GM19025 (cell line): ENCODE data around the gene SPATC1L.

ENCODE experiments used
- ATAC-seq: cut with Tn5 transposase; IDR thresholded peaks from one replicate; pipeline ENCODE4 v1.9.1; 2021; ENCODE audit warnings: mild to moderate bottlenecking, low read depth, moderate library complexity; ENCODE audit not compliant: unreplicated experiment

SPATC1L gene

DNA sequence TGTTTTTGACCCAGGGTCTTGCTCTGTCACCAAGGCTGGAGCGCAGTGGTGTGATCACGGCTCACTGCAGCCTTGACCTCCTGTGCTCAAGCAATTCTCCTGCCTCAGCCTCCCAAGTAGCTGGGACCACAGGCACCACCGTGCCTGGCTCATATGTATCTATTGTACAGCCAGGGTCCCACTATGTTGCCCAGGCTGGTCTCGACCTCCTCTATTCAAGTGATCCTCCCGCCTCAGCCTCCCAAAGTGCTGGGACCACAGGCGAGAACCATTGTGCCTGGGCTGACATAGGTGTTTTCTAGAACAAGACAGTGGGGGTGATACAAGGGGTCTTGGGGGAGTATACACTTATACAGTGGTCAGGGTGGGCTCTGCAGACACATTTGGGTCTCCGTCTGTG is 46.4 kb downstream of the SPATC1L start:
- no peak for ATAC-seq

DNA sequence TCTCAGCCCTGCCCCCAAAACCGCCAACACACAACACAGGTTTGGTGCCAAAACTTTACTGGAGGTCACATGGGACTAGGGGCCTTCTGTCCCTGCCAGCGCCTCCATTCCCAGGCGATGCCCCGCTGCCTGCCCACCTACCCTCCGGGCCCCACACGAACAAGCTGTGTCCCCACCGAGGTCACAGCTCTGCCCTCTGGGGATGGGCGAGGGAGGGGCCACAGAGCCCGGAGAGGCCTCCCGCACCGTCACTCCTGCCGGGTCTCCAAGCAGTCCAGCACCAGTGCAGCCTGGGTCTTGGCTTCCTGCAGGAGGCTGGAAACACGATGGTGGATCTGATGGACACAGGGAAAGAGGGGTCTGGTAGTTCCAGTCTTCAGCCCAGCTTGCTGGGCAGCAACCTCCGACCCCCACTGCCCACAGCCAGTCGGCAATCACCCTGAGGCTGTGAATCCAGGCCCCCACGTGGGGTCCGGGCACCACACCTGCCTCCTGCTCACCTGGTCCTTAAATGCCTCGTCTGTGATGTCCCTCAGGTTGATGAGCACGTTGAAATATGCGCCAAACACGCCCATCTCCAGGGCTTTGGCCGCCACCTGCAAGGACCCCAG is 47.4 kb downstream of the SPATC1L start:
- no peak for ATAC-seq

DNA sequence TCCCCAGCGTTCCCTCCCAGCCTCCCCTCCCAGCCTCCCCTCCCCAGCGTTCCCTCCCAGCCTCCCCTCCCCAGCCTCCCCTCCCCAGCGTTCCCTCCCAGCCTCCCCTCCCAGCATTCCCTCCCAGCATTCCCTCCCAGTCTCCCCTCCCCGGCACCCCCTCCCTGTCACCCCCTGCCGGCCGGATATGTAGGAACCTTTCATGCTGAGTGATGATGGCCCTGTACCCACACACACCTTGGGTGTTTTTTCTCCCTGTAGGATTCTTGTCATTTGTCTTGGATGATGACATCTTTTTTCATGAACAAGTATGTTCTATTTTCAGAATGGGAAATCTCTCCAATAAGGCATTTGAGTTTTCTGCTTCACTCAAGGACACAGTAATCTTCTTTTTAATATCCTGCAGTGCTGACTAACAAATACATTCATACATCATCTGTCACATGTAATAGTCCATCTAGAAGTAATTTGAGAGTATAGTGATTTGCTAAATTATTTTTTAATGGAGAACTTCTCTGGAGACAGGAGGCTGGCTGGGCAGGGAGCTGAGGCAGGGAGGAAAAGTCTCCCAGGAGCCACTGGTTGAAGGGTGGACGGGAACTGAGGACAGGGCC is 48.4 kb downstream of the SPATC1L start:
- ATAC-seq: no peak

DNA sequence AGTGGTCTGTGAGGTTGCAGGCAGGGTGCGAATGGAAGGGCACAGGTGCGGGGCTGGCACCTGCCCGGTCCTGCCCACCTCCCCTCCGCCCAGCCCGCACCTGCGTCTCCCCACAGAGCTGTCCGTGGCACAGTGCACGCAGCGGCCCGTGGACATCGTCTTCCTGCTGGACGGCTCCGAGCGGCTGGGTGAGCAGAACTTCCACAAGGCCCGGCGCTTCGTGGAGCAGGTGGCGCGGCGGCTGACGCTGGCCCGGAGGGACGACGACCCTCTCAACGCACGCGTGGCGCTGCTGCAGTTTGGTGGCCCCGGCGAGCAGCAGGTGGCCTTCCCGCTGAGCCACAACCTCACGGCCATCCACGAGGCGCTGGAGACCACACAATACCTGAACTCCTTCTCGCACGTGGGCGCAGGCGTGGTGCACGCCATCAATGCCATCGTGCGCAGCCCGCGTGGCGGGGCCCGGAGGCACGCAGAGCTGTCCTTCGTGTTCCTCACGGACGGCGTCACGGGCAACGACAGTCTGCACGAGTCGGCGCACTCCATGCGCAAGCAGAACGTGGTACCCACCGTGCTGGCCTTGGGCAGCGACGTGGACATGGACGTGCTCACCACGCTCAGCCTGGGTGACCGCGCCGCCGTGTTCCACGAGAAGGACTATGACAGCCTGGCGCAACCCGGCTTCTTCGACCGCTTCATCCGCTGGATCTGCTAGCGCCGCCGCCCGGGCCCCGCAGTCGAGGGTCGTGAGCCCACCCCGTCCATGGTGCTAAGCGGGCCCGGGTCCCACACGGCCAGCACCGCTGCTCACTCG is 52.2 kb downstream of the SPATC1L start:
- ATAC-seq: no peak

DNA sequence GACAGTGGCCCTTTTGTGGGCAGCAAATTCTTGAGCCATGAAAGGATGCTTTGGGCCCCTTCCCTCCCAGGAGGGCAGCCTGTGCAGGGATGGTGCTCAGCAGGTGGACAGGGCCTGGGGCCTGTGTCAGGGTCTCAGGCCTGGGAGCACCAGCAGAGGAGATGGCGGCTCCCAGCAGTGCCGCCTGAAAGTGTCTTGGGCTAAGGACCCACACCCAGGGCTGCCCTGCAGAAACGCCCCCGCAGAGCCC is 52.7 kb downstream of the SPATC1L start:
- no peak for ATAC-seq

DNA sequence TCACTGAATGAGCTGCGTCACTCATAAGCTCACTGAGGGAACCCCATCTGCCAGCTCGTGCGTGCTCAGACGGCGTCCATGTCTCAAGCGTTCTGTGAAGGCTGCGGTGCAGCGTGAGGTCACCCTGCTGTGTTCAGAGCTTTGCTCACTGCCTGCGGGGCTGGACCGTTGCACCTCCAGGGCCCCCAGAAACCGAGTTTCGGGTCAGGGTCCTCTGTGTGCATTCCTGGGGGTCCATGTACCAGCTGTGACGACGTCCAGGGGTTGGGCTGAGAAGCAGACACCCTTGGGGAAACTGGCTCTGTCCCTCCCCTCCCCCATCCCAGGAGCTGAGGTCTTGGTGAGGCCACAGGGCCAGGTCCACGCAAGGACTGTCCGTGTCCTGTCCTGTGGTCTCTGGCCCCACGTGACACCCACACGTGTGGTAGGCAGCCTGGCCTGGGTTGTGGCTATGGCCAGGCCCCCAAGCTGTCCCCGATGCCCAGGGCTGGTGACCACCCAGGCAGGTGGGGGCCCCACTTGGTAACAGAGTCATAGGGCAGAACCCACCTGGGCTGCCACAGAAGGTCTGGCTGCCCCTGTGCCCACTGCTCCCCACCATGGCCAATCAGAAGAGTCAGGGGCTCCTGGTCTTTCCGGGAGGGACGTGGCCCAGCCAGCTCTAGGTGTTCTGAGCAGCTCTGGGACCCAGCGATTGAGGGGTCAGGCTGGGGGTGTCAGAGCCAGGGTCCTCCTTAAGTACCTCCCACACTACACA is 53.2 kb downstream of the SPATC1L start:
- no peak for ATAC-seq

DNA sequence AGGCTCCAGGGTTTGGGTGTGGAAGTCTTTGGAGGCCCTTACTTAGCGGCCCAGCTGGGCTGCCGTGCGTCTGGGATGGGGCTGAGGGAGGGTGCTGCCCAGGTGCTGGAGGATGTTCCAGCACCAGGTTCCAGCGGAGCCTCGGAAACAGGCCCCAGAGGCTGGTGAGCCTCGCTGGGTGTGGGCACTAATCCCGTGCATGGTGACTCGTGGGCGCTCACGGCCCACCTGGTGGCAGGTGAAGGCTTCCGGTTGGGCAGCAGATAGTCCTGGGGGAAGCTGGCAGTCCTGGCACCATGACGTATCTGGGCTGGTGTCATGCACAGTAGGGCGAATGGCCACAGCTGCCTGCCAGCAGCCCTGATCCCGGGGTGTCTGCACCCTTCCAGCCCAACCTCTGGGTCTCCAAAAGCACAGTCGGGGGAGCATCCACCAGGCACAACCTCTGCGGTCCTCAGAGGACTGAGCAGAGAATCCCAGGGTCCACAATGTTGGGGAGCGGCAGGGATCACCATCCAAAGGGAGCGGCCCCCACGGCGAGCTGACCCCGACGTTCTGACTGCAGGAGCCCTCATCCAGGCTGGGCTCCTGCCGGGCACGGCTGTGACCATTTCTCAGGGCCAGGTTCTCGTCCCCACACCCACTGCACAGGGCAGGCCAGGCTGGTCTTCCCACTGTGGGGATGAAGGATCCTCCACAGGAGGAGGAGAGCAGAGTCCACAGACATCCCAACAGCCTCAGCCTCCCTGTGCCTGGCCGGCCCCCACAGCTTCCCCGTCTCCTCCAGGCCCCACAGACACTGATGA is 54.2 kb downstream of the SPATC1L start:
- ATAC-seq: no peak

DNA sequence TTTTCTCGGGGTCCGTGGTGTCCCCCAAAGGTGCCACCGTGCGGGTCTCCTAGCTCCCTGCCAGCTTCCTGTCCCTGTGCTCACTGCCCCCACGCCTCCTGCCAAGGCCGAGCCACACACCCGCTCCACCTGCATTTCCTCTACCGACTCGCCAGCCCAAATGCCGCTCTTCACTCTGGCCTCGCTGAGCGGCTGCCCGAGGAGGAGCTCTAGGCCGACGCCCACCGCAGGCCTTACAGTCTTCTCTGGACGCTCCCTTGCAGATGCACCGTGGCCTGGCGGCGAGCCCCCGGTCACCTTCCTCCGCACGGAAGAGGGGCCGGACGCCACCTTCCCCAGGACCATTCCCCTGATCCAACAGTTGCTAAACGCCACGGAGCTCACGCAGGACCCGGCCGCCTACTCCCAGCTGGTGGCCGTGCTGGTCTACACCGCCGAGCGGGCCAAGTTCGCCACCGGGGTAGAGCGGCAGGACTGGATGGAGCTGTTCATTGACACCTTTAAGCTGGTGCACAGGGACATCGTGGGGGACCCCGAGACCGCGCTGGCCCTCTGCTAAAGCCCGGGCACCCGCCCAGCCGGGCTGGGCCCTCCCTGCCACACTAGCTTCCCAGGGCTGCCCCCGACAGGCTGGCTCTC is 55.2 kb downstream of the SPATC1L start:
- ATAC-seq: no peak

DNA sequence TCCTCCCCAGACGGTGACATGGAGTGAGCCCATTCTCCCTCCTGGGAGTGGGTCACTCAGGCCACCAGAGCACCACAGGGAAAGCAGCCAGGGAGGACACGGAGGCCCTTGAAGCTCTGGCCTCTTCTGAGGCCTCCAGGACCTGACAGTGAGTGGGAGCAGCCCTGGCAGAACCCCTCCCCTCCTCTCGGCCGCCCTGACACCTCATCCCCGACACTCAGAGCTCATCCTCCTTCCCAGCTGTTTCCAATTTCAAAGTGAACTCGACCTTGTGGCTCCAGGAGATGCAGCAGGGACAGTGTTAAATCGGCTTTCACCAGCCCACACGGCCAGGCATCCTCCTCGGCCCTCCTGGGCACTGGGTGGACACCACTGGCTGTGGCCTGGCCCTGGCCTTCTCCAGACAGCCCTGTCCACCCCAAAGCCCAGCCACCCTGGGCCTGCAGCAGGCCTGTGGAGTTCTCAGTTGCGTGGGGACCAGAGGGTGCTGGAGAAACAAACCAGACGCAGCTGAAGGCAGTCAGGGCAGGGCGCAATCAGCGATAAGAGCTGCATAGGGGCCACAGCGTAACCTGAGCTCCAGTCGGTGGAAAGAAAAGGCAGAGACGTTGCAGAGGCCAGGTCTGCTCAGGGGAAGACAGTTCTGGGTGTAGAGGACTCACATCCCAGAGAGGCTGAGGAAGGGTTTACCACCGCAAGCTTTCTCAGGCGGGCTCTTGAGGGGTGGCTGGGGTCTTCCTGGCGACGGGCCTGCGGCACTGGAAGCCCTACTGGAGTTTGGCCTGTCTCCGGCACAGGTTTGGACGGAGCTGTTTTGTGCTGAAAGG is 55.9 kb downstream of the SPATC1L start:
- no peak for ATAC-seq

DNA sequence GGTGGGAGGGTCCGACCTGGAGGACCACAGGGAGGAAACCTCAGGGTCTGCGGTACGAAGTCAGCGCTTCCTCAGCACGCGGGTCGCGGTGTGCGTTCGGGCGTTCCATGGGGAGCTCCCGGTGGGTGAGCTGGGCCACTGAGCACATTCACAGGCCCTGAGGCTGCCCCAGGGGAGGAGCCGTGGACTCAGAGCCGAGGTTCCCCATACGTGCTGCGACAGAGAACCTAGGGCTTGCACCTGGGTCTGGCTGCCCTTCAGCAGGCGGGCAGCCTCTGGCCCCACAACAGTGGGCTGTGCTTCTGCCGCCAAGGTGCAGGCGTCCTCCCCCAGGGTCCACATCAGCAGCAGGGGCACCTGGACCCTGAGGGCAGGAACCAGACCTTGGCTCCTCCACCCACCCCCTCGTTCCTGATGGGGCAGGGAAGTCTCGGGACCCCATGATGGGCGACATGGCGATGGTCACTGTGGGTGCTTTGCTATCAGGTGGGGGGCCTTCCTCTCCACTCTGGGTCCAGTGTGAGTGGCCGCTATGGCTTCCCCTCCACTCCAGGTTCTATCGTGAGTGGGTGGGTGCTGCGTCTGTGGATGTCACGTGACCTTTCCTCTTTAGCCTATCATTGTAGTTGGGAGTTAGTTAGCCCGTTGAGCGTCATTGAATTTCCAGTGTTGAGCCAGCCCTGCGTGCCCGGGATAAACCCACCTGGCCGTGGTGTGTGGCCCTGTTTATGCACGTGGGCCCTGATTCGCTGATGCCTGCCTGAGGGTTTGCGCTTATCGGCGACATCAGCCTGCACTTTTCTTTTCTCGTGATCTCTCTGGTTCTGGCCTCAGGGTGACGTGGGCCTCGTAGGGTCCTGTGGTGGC is 56.8 kb downstream of the SPATC1L start:
- ATAC-seq: no peak

DNA sequence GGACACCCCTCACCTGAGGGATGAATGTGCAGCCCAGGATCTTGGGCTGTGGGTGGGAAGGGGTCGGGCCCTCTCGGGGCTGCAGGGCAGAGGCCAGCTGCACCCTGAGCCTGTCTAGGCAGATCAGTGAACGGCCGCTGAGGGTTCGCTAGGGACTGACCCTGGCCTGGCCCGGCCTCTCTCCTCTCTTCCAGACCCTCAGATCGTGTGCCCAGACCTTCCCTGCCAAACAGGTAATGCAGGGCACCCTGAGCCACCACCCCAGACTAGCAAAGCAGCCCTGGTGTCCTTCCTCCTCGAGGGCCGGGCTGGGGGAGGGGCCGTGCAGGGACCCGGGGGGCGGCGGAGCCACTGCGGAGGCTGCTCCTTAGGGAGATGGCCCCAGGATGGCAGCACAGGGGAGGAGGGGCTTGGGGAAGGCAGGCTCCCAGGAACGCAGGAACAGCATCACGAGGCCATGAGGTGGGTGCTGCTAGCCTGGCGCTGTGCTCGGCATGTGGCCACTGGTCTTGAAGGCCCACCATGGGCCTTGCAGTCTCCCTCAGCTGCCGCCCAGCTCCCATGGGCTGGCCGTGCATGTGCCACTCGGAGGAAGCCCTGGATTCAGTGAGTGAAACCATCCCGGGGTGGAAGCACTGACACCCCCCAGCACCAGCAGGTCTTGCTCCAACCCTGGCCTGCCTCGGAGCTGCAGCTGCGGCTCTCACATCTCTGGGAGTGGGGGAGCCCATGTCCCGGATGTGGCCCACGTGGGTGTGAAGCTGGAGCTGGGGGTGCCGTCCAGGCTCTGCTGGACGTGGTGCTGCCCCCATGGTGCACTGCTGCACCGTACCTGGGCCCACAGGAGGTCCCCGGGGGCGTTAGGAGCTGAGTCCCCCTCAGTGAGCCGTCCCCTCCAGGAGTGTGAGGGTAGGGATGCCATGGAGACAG is 57.7 kb downstream of the SPATC1L start:
- ATAC-seq: no peak

DNA sequence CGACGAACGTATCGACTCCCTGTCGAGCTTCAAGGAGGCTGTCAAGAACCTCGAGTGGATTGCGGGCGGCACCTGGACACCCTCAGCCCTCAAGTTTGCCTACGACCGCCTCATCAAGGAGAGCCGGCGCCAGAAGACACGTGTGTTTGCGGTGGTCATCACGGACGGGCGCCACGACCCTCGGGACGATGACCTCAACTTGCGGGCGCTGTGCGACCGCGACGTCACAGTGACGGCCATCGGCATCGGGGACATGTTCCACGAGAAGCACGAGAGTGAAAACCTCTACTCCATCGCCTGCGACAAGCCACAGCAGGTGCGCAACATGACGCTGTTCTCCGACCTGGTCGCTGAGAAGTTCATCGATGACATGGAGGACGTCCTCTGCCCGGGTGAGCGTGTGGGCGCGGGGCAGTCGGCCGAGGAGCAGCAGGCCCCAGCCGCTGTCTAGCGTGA is 58.4 kb downstream of the SPATC1L start:
- no peak for ATAC-seq

DNA sequence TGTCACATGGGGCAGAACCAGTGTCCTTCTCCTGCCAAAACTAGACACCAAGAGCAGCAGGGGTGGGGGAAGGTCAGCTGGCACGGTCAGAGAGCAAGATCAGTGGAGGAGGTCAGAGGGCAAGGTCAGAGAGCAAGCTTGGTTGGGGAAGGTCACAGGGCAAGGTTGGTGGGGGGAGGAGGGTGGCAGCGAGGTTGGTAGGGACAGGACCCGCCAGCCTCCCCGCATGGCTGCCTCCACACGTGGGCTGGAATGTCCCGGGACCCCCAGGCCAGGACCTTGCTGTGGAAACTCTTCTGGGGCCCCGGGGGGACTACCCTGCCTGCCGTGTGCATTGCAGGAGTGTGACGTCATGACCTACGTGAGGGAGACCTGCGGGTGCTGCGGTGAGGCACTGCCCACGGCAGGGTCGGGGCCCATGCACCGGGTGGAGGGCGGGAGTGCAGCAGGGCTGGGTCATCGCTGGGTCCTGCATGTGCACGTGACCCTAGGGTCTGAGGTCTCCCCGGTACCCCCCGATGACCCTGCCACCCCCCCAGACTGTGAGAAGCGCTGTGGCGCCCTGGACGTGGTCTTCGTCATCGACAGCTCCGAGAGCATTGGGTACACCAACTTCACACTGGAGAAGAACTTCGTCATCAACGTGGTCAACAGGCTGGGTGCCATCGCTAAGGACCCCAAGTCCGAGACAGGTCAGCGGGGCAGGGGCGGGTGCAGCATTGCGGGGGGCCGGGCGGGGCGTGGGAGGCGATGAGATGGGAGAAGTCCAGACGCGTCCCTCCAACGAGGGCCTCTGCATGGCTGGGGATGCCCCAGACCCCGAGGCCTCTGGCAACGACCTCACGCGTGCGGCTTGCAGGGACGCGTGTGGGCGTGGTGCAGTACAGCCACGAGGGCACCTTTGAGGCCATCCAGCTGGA is 59.1 kb downstream of the SPATC1L start:
- ATAC-seq: no peak

DNA sequence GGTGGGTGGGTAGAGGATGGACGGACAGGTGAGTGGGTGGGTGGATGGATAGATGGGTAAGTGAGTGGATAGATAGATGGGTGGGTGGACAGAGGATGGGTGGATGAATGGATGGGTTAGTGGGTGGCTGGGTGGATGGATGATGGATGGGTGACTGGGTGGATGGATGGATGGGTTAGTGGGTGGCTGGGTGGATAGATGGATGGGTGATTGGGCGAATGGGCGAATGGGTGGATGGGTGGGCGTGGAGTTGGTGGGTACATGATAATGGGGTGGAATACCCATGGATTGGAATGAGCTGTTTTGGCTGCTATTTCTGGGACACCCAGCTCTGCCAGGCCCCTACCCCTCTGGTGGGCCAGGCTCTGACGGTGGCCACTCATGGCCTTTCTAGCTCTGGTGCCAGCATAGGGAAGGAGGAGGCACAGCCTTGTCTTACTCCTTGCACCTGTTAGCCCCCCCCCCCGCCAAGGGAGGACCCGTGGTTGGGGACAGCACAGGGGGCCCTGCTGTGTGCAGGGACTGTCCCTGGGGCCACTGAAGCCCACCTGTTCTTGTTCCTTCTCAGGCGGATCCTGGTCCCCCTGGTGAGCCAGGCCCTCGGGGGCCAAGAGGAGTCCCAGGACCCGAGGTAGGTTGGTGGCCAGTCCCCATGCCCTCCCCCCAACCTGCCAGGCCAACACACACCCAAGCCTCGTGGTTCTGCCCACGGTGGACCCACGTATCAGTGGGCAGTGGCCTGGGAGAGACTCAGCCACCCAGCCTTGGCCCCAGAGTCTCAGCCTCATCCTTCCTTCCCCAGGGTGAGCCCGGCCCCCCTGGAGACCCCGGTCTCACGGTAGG is 60.0 kb downstream of the SPATC1L start:
- no peak for ATAC-seq
